ENCODE measurements around the gene HOXA7. TPM values are rescaled to one million over a fixed set of nuclear protein-coding genes. Genes with fewer than 3 reads are reported as not detected.

The HOXA7 gene
- polyA plus RNA-seq, 10 donors: 0.84 to 12.3 (median 5.6) TPM

DNA sequence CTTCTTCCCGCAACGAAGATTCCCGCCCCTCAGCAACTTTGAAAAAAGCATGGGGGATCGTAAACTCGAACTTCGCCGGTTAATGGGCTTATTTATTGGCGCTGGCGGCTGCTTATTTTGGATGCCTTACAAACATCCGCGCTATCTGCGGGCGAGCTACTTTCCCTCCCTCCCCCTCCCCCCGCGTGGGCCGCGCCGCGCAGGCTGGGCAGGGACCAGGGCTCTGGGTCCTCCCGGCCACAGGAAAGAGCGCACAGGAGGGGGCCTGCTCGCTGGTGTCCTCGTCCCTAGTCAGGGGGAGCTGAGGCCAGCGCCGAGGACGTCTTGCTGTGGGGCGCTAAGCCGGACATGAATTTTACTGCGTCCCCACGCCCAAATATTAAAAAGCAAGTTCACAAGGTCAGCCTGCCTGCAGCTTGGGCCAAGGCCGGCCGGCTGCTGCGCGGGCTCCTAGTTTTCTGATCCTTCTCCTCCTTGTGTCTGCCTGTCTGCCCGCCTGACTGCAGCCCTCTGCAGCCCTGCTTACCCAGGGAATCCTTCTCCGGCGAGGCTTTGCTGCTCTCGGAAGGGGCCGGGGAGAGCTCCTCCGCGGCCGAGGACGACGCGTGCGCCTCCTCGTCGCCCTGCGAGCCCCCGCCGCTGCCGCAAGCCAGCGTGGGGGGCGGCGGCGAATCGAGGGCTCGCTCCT is 16.5 kb upstream of the HOXA7 start:
- peak in 1 of 3 donors; percentile 93 for DNase-seq

- DNase-seq: peak in 1 of 3 donors; percentile 79
Observed at GRCh38 chr7:27172315-27172774, 15.9 kb upstream of the HOXA7 start.

DNA sequence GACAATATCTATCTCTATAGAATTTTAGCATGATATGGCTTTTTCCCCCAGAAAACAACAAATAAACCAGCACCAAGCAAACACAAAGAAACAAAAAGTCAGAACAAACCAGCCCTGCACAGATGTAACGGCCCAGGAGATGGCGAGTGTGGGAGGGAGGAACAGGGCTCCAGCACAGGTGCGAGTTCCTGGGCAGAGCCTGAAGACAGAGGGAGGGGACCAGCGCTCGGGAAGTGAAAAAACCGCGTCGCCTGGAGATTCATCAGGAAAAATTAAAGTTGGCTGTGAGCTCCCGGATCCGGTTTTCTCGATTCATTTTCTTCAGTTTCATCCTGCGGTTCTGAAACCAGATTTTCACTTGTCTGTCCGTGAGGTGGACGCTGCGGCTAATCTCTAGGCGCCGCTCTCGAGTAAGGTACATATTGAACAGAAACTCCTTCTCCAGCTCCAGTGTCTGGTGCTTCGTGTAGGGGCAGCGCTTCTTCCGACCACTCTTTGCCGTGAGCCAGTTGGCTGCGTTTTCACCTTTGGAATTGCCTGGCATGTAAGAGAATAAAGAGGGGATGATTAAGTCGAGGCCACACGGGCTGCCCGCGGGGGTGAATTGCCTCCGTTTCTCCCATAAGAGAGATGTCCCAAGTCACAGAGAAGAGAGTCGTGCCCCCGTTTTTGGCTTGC is 15.3 kb upstream of the HOXA7 start:
- peak in 1 of 3 donors; percentile 85 for DNase-seq

GRCh38 chr7:27171325-27171636 is 14.8 kb upstream of the HOXA7 start:
- DNase-seq: no peak

- peak in 1 of 3 donors; percentile 68 for DNase-seq
Observed at GRCh38 chr7:27170426-27171324, 14.2 kb upstream of the HOXA7 start.

DNA sequence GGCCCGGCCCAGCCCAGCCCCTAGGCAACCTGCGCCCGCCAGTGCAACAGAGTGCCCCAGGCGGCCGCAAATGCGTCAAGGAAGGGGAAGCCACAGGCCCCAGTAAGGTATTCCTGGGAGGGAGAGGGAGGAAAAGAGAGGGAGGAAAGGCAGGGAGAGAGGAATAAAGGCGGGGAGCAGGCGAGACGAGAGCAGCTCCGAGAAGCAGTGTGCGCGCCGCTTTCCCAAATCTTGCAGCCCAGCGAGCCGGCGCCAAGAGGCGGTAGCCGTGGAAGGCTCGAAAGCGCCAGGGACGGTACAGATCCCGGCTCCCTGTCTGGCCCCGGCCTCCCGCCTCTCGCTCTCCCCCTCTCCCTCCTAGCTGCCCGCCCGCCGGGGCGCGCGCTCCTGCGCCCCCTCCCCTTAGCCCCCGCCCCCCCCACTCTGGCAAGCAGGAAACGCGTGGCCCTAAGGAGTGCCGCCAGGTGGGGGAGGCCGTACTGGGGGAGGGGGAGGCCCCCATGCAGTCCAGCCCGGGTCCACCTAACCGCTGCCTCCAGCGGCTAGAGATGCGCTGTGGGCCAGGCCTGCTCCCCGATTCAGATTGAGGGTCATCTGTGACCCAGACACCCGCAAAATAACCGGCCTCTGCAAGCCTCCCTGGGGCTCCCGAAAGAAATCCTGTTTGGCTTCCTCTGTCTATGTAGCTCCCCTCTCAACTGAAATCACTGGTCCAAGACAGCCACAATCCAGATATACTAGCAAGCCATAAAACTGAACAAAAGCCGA is 13.4 kb upstream of the HOXA7 start:
- peak in 1 of 3 donors; percentile 90 for DNase-seq

GRCh38 chr7:27168265-27168947 is 11.9 kb upstream of the HOXA7 start:
- DNase-seq: peak in 1 of 3 donors; percentile 94

DNA sequence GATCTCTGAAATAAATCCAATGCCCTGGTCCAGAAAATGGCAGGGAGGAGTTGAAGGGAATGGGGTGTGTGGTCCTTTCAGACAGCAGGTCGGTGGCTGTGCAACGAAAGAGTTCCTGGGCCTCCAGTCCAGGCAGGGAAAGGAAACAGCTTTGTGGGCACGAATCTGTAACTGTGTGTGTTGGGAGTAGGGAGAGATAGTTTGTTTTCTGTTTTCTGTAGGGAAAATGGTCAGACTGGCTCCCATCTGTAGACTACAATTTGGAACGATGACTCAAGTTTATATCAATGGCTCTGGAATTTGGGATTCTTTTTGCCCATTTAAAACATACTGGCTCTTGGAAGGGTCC is 11.4 kb upstream of the HOXA7 start:
- no peak for DNase-seq

DNA sequence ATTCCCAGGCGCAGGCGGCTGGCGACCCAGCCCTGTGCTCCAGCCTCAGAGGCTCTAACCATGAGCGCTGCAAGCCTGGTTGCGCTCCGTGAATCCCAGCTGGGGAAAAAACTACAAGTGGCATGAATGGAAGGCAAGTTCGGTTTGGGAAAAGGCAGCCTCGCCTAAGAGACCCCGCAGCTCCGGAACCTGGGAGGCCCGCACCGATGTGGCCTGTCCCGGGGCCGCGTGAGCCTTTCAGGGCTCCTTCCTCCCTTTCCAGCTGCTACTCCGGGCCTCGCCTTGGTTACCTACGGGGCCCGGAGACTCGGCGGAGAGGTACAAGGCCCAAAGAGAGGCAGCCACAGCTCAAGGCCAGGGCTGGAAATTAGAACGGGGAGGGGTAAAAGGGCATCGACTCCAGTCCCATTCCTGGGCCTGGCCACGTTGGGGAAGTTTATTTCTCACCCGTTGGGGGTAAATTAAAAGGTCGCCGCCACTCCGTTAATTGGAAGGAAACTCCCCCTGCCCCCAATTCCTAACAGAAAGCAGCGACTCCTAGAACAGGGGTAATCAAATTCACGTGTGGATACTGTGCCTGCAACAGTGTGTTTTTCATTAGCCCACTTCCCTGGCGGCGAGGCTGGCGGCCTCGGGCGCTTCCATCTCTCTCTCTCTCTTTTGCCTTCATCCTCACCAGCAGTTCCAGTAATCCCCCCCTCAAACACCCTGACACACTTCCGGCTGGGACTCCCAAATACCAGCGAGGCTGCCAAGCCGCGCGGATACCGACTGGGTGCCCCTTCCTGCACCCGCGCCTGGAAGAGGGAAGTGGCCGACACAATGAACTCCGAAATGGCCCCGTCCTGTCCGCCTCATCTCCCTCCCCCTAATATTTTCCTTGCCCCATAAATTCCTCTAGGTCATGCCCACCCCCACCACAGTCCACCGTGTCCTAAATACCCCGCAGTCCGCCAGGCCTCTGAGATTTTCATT is 10.3 kb upstream of the HOXA7 start:
- DNase-seq: peak in 1 of 3 donors; percentile 83

GRCh38 chr7:27165996-27166530 is 9.6 kb upstream of the HOXA7 start:
- no peak for DNase-seq

DNA sequence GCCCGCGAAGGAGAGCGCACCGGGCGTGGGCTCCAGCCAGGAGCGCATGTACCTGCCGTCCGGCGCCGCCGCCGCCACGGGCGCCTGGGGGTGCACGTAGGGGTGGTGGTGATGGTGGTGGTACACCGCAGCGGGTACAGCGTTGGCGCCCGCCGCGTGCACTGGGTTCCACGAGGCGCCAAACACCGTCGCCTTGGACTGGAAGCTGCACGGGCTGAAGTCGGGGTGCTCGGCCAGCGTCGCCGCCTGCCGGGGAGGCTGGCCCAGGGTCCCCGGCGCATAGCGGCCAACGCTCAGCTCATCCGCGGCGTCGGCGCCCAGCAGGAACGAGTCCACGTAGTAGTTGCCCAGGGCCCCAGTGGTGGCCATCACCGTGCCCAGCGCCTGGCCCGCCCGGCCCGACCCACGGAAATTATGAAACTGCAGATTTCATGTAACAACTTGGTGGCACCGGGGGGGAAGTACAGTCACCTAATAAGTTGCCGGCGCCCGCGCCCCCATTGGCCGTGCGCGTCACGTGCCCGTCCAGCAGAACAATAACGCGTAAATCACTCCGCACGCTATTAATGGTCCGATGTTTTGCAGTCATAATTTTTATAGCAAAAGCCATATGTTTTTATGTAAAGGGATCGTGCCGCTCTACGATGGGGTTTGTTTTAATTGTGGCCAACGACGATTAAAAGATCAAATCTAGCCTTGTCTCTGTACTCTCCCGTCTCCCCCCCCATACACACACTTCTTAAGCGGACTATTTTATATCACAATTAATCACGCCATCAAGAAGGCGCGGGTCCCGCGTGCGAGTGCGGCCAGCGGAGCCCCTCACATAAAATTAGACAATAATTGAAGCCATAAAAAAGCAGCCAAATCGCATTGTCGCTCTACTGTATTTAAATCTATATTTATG is 8.9 kb upstream of the HOXA7 start, which contains the start of gene HOXA9:
Gene HOXA9 (minus strand): TSS at position 449 of the 907 bp plus-strand sequence. CDS start 80 bp downstream, at position 369.
- DNase-seq: peak; percentile 86 to 98 (median 92)

DNA sequence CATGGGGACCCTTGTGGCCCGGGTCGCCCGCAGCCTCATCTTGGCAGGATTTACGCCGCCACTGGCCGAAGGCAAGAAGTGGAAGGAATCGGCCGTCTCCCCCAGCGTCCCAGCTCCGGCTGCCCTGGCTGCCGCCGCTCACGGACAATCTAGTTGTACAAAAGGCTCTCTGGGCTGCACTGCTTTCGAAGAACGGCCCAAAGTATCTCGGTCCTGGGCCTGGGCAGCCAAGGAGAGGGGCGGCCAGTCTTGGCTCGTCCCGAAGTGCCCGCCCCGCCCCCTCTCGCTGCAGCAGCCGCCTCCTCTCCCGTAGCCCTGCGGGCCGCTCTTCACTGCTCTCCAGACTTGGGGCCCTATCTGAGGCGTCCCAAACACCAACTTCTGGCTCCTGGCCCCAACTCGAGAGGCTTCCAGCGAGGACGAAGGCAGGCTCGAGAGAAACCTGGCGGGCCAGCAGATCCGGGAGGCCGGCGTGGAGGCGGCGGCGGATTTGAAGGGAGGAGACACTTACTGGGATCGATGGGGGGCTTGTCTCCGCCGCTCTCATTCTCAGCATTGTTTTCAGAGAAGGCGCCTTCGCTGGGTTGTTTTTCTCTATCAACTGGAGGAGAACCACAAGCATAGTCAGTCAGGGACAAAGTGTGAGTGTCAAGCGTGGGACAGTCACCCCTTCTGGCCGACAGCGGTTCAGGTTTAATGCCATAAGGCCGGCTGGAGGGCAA is 8.1 kb upstream of the HOXA7 start:
- DNase-seq: peak in 1 of 3 donors; percentile 88

GRCh38 chr7:27164045-27164366 is 7.5 kb upstream of the HOXA7 start:
- no peak for DNase-seq

- DNase-seq: no peak
Observed at GRCh38 chr7:27163288-27164044, 7.0 kb upstream of the HOXA7 start.

GRCh38 chr7:27162561-27163287 is 6.2 kb upstream of the HOXA7 start:
- peak in 1 of 3 donors; percentile 74 for DNase-seq

Data from muscle of back (tissue), 11 donors.